Suppressor macrophage treated with lipopolysaccharide for 4 hours (primary cell): Measurements from ENCODE around the gene UGT2B17.
"Not testable (repeated sequence)": the region's sequence is repeated elsewhere in the genome, so short reads cannot be mapped to it uniquely, and the experiment has no call there.

Experiments used
- DNase-seq: peaks from one replicate; pipeline ENCODE4 v3.0.0-alpha.2; 2020

Gene UGT2B17

DNA sequence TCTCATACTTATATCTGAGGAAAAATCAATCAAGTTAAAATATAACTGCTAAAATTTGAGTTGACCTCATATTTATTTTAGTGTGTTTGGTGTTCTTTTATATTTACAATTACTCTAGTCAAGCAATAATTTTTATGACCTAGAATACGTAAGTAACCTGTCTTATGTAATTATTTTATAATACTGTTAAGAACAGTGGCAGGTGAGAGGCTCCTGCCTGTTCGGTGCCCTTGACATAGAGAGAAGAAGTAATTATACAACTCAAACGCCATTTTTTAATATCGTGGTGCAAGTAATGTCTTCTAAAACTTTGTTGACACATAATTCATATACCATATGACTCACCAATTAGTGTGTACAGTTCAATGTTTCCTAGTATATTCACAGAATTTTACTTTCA, 7.6 kb downstream of the UGT2B17 start:
- DNase-seq, result not testable (repeated sequence)

DNA sequence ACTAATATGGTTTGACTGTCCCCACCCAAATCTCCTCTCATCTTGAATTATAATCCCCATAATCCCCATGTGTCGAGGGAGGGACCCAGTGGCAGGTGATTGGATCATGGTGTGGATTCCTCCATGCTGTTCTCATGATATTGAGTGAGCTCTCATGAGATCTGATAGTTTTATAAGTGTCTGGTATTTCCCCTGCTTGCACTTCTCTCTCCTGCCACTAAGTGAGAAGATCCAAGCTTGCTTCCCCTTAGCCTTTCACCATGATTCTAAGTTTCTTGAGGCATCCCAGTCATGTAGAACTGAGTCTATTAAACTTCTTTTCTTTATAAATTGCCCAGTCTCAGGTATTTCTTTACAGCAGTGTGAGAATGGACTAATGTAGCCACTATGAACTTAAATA, 9.8 kb downstream of the UGT2B17 start:
- DNase-seq, result not testable (repeated sequence)

DNA sequence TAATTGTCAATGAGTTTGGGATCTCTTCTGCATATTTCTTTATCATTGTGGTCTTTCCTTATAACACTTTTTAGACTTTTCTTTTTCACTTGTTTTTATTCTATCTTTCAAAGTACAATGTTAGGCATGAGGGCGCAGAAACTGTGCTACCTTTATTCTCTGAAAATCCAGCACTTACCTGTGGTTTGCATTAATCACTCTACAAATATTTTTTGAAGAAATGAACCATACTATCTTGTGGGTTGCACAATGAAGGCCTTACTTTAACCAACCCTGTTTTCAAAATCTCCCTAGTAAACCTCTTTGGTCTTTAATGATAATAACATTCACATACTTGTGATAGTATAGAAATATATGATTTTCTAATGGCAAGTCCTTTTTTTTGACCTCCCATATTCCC, 11.0 kb downstream of the UGT2B17 start:
- DNase-seq, result not testable (repeated sequence)

DNA sequence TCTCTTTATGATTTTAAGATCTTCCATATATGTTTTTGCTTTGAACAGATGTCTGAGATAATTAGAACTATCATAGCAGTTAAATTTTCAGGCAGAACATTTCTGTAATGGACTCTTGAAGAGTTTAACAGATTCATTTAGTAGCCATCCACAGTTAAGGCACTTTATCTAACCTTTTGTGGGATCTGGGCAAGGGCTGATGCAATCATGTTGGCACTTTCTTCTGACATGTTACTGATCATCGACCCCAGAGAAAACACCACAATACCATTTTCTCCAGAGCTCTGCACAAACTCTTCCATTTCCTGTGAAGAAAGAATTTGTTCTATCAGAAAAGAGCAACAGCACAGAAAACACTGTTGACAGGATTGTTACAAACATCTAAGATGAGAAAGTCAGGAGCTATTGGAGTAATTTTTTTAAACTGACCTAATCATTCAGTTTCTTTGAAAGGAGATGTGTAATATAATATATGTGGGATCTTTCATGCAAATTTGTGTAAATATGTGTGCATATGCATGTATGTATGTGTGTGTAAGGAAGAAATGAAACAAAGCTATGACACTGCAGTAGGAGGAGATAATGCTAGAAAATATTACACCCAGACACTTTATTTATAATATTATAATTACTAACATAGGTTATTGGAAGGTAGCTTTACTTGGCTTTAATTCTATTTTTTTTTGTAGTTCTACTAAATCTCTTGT, 15.6 kb downstream of the UGT2B17 start:
- DNase-seq, result not testable (repeated sequence)

DNA sequence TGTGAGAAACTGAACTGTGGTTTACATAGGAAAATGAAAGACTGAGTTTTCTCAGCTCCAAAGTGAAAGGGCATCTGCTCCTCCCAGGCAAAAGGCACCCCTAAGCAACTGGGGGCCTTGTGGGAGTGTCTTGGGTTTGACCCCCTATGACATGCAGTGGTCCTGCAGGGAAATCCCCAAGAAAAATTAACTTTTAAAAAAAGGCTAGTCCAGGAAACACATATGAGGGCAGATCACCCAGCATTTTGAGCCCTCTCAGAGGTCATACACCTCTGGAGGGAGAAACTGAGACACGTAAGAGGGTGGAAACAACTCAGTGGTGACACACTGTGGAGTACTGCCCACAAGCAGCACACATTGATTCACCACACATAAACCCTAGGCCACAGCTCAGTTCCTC, 22.3 kb downstream of the UGT2B17 start:
- DNase-seq, result not testable (repeated sequence)

DNA sequence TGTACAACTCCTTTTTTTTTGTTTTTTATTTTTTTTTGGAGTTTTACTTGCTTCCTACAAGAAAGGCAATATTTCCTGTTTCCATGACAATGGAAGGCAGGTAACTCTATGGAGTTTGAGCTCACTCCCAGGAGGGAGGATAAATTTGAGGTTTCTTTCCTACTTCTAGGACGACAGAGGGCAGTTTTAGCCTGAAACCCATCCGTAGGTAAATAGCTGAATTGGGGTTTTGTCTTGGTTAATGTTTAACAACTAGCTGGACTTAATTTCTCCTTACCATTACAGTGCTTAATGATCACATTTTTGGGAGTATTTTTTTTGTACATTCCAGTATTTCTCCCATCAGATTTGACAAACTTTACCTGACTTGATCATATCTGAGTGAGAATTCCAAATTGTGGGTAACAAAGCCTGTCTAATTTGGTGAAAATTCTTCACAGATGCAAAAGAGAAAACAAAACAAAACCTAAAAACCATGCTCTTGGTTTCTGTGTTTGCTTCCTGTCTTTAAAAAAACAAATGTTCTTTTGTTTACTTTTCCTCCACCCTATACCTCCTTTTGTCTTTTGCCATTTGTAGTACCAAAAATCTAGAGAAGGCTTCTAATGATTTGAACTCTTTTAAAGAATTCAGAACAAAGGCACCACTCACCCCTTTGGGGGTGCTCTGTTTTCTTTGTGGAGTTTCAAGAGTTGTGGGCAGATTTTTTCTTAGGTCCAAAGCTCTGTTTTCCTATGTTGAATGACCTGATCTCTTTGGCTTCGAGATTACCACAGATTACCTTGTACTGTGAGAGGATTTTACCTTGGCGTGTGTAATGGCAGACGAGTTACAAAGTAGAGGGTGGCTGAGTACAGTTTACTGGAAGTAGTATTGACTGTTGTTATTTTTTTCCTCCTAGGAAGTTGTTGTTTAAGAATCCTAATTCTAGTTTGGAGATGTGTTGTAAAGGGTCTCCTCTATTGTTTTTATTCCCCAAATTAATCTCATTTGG, 23.0 kb downstream of the UGT2B17 start:
- DNase-seq, result not testable (repeated sequence)

DNA sequence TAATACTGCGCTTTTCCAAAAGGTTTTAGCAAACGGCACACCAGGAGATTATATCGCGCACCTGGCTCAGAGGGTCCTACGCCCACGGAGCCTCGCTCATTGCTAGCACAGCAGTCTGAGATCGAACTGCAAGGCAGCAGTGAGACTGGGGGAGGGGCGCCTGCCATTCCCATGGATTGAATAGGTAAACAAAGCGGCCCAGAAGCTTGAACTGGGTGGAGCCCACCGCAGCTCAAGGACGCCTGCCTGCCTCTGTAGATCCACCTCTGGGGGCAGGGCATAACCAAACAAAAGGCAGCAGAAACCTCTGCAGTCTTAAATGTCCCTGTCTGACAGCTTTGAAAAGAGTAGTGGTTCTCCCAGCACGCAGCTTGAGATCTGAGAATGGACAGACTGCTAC, 33.4 kb downstream of the UGT2B17 start:
- DNase-seq, result not testable (repeated sequence)

DNA sequence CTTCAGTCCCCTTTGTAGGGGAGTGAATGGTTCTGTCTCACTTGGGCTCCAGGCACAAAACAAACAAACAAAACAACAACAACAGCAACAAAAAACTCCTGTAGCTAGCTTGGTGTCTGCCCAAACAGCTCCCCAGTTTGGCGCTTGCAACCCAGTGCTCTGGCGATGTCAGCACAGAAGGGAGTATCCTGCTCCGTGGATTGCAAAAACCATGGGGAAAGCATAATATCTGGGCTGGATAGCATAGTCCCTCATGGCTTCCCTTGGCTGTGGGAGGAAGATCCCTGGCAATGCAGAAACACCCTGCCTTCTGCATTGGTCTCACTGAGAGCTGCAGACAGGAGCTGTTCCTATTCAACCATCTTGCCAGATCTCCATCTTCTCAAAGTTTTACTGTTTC, 39.7 kb downstream of the UGT2B17 start:
- no peak for DNase-seq

DNA sequence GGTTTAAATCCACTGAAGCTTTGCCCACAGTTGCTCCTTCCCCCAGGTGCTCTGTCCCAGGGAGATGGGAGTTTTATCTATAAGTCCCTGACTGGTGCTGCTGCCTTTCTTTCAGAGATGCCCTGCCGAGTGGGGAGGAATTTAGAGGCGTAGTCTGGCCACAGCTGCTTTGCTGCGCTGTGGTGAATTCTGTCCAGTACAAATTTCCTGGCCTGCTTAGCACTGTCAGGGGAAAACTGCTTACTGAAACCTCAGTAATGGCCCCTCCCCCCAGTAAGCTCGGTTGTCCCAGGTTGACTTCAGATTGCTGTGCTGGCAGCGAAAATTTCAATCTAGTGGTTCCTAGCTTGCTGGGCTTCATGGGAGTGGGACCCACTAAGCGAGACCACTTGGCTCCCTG, 40.1 kb downstream of the UGT2B17 start:
- no peak for DNase-seq

DNA sequence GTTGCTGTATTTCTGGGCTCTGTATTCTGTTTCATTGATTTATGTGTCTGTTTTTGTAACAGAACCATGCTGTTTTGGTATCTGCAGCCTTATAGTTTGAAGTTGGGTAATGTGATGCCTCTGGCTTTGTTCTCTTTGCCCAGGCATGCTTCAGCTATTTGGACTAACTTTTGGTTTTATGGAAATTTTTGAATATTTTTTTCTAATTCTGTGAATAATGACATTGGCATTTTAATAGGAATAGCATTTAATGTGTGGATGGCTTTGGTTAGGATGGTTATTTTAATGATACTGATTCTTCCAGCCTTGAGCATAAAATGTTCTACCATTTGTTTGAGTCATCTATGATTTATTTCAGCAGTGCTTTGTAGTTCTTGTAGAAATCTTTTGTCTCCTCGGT, 53.9 kb downstream of the UGT2B17 start:
- not testable (repeated sequence) for DNase-seq

DNA sequence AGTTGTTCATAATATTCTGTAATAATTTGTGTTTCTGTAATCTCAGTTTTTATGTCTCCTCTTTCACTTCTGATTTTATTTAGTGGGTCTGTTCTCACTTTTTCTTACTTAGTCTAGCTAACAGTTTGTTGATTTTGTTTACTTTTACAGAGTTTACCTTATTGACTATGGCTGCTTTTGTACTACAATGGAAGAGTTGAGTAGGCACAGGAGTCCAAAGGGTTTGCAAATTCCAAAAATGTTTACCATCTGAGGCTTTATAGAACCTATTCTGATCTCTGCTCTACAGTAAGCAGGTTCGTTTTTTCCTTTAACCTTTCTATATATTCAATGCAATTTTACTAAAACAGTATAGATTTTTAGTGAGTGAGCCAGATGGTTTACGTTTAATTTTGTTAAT, 55.1 kb downstream of the UGT2B17 start:
- no peak for DNase-seq

DNA sequence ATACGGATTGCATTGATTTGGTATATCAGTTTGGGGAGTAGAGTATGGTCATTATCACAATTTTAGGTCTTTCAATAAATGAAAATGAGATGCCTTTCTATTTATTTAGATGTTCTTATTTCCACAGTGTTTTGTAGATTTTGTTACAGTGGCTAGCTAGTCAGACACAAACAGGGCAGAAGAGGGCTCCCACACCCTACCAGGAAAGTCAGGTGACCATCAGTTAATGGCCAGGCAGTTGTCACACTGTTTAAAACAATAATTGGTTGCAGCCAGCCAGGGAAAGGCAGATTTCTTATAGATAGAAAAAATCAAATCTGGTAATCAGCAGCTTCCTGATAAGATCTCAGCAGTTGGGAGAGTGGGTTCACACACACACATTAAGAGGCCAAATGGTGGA, 57.2 kb downstream of the UGT2B17 start:
- no peak for DNase-seq

DNA sequence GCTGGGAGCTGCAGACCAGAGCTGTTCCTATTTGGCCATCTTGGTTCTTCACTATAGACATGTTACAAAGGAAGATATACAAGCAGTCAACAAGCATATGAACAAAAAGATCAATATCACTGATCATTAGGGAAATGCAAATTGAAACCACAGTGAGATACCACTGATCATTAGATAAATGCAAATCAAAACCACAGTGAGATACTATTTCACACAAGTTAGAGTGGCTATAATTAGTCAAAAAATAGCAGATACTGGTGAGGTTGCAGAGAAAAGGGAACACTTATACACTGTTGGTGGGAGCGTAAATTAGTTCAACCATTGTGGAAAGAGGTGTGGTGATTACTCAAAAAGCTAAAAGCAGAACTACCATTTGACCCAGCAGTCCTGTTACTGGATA, 70.7 kb downstream of the UGT2B17 start:
- DNase-seq, result not testable (repeated sequence)

DNA sequence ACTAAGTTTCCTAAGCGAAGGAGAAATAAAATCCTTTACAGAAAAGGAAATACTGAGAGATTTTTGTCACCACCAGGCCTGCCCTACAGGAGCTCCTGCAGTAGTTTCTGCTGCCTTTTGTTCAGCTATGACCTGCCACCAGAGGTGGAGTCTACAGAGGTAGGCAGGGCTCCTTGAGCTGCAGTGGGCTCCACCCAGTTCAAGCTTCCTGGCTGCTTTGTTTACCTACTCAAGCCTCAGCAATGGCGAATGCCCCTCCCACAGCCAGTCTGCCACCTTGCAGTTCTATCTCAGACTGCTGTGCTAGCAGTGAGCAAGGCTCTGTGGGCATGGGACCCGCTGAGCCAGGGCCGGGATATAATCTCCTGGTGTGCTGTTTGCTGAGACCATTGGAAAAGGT, 71.3 kb downstream of the UGT2B17 start:
- DNase-seq, result not testable (repeated sequence)

DNA sequence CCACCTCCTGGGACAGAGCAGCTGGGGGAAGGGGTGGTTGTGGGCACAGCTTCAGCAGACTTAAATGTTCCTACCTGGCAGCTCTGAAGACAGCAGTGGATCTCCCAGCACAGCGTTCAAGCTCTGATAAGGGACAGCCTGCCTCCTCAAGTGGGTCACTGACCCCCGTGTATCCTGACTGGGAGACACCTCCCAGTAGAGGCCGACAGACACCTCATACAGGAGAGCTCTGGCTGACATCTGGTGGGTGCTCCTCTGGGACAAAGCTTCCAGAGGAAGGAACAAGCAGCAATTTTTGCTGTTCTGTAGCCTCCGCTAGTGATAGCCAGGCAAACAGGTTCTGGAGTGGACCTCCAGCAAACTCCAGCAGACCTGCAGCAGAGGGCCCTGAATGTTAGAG, 72.7 kb downstream of the UGT2B17 start:
- DNase-seq, result not testable (repeated sequence)

DNA sequence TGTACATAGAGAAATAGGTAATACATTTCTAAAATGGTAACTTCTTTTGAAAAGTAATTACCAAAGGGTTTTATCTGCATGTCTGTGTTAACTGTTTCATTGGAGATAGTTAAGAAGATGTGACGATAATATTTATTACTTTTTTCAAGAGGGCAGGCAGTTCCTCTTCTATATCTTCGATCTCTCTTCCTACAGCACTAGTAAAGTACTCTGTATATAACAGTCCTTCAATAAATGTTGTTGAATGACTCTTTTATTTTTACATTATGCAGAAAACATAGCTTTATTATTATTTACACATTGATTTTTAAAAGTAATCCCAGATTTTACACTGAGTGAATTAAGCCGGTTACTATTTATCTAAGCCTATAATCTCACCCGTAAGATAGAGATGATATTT, 77.1 kb downstream of the UGT2B17 start:
- DNase-seq, result no peak

DNA sequence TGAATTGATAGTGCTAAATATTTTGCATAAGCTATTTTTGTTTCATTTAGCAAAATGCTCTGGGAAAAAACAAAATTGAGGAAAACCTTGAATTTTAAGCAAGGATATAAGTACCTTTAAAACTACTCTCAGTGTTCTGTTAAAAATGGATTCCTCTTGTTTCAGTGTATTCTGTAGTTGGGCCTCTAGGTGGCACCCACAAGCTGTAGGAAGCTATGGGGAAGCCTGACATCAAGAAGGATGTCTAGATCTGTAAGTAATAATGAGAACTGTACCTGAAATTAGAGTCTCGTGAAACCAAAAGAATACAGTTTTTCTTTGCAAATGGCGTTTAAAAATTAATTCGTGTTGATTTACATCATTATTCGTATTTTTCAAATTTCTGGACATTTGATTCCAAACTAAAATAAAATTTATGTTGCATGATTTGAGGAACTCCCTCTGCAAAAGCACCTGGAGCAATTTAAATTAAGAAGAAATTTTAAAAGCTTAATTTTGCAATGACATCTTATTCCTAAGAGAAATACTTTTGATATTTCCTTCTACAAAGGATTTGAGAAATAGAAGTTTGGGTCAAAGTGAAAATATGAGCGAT, 77.6 kb downstream of the UGT2B17 start:
- DNase-seq, result peak; percentile 56

DNA sequence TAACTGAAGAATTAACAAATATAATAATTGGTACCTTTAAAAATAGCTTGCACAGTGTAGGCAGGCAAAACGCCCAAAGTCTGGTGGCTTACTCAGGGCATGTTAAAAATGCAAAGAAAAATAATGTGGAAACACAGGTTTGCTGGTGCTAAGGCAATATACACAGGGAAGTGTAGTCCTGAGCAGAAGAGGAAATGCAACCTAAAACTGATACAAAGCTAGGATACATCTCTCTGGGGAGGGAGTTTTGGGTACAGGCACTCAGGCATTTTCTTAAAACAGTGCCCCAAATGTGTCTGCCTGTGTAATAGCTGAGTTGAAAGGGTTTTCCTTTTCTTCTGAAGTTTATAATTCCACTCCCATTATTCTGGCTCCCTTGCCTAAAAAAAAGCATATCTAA, 81.4 kb downstream of the UGT2B17 start:
- DNase-seq, result no peak

DNA sequence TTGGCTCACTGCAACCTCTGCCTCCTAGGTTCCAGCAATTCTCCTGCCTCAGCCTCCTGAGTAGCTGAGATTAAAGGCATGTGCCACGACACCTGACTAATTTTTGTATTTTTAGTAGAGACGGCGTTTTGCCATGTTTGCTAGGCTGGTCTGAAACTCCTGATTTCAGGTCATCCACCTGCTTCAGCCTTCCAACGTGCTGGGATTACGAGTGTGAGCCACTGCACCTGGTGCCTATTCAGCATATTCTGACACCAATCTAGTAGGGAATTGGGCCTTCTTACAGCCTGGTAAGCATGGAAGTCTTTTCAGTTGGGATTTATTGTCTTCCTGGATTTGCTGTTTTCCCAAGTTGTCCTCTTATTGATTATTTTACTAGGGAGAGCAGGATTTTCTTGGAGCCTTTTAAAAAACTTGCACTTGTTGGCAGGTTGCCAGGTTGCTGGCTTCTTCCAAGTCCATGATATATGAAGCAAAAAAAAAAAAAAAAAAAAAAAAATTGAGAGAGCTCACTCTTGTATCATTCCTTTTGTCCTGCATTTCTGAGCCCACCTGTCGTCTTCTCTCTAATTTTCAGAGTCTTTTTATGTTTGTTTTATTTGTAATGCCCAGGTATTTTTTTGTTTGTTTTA, 85.2 kb downstream of the UGT2B17 start:
- DNase-seq, result no peak

DNA sequence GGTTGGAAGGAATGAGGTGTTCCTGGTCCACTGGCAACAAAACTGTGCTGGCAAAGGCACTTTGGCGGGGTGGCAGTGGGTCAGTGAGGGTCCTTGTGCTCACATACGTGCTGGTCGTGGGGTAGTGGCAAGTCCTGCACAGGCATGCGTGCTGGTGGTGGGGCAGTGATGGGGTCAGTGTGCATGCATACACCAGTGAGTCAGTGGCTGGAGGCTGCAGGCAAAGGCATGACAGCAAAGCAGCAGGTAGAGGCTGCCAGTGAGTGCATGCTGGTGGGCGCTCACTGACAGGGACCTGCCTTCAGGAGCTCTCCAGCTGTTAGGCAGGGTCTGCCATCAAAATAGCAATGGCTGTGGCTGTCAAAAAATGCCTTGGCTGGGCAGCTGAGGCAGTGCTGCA, 86.8 kb downstream of the UGT2B17 start:
- DNase-seq, result no peak
